ENCODE data around the gene CLCNKA.
"Not testable (repeated sequence)": the region's sequence is repeated elsewhere in the genome, so short reads cannot be mapped to it uniquely, and the experiment has no call there.

CLCNKA gene

DNA sequence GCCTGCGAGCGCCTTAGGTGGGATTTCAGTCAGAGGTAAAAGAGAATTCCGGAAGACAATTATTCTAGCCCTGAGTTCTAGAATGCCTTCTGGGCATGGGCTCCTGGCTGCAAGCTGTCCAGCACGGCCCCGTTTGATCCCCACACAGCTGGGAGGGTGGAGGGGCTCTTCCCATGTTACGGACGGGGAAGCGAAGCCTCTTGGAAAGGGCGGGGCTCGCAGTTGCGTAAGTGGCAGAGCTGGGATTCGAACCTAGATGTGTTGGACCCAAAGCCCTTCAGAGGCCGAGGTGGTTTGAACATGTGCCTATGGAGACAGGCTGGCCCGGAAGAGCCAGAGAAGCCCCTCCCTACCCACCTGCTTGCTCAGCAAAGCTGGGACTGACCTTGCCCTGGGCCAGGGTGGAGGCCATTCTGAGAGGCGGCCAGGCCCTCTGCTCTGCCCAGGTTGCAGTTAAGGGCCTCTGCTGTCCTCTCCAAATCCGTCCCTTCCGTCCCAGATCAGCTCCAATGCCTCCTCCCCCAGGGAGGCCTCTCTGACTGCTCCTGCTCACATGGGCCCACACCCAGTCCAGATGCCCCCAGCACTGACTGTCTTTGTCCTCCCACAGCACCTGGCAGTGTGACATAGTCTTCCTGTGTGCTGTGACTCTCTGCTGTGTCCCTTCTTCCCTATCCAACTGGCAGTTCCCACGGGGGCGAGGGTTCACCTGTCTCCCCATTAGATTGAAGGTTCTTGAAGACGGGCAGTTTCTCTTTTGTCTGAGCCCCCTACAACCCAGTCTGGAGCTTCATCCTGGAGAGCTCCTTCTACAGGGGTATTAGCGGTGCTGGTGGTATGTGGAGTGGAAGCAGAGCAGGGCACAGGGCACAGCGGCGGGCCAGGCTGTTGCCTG is 2.8 kb upstream of the CLCNKA start:
- DNase-seq: no peak

DNA sequence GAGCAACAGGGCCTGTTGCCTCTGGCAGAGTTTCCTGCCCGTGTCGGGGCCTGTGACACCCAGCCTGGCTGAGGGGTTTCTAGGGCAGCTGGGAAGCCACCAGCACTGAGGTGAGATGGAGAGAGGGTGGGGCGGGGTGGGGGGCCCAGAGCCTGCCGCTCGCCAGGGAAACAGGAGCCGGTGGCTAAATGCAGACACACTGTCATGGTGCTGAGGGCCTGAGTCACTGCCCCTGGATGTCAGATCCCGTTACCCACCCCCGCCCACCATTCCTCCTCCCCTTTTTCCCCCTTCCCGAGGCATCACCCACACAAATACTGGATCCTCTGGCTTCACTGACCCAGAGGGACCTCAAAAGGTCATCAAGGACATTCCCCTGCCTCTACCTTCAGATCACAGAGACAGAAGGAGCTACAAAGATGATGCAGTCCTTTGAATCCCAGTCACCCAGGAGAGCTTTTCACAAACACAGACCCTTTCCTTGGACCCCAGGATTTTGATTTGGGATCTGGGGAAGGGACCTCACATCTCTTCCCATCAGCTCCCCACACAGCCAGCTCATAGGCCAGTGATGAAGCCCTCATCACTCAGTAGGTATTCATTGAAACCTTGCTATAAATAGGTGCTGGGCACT is 2.1 kb upstream of the CLCNKA start:
- no peak for DNase-seq

DNA sequence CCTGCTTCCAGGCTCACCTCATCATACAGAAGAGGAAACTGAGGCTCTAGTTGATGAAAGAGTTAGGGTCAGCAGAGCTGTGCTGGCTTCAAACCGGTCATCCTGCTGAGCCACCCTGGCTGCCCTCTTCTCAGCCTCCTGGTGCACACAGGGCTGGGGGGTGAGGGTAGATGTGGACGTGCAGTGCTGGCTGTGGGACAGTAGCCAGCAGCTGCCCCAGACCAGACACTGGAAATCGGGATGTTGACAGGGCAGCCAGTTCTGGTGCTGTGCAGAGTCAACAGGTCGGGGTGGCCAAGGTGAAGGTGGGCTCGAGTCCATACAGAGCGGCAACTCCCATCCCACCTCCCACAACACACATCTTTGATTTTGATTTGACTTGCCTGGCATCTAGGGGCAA is 1.5 kb upstream of the CLCNKA start:
- DNase-seq: no peak

DNA sequence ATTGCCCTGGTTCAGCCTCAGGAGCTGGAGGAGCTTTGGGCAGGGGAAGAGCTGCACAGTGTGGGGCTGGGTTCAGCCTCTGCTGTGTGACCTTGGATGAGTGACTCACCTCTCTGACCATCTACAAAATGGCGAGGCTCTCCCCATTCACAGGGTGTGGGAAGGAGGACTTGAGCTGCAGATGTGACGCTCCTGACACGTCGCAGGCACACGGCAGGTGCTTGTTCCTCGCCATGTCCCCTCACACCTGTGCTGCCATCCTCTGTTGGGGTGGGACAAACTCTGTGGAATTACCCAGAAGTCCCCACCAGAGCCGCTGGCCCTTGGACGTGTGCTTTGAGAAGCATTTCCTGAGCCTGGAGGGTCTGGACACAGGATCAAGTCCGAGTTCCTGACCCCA is 958 bp upstream of the CLCNKA start:
- not testable (repeated sequence) for DNase-seq

DNA sequence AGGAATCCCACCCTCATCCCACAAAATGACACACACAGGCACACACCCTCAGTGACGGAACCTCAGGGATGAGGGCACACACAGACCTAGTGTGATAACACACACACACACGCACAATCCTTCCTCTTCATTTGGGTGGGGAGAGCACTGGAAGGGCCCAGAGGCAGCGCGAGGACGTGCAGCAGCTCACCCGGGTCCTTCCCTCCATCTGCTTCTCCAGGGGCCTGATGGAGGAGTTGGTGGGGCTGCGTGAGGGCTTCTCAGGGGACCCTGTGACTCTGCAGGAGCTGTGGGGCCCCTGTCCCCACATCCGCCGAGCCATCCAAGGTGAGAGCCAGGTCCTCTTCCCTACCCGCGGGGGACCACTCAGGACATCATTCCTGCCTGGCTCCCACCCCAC is 557 bp downstream of the CLCNKA start:
- DNase-seq: no peak

DNA sequence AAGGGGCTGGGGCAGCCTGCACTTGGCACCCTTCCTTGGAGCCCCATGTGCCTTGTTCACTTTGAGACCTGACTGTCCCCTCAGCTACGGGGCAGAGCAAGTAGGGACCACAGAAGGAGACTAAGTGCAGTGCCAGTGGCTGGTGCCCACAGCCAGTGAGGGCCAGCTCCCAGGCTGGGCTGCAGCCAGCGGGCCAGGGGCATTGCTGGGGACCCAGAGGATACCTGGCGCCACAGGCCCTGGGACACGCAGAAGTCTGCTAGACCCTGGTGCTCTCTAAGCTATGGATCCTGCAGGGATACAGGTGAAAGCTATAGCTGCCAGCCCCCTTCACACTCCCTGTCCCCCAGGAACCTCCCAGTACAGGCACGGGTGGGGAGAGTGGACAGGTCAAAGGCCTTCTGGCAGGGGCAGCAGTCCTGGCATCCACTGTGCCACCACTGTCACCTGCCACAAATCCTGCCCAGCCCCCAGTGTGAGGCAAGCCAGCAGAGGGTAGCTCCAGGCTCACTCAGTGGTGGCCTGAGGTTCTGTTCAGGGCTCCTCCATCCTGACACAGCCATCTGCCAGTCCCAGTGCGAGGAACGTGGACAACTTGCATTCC is 1.3 kb downstream of the CLCNKA start:
- no peak for DNase-seq

DNA sequence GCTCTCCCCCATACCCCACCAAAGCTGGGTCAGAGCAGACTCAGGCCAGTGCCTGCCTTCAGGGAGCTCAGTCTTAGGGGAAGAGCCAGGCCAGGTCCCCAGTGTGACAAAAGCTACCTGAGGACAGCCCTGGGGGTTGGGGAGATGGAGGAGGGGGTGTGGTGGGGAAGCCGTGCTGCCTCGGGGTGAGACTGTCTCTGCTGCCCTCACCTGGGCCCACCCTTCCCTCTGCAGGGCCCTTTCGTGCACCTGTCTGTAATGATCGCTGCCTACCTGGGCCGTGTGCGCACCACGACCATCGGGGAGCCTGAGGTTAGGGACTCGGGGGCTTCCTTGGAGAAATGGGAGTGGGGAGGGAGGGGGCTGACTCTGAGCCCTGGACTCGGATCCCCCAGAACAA is 4.5 kb downstream of the CLCNKA start:
- DNase-seq: not testable (repeated sequence)

DNA sequence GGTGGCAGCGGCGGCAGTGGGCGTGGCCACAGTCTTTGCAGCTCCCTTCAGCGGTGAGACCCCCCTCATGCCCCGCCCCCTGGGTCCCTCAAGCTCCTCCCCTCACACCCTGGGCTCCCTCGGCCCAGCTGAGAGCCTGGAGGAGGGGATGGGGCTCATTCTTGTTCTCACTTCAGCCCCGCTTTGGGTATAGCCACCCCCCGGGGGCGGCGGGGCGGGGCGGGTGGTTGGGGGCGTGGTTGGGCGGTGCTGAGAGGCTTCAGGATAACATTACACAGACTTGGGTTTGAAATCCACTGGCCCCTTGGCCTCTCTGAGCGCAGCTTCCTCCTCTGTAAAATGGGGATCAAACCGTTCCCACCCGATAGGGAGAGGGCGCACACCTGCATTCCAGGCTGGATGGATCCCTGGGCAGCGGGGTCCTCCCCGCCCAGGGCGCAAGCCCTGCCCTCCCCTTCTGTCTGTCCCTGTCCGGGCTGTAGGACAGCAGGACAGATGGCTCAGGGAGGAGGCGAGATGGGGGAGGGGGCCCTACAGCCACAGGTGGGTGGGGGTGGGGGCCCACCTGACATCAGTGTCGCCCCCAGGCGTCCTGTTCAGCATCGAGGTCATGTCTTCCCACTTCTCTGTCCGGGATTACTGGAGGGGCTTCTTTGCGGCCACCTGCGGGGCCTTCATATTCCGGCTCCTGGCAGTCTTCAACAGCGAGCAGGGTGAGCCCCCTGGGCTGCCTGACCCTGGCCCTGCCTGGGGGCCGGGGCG is 5.1 kb downstream of the CLCNKA start:
- peak; percentile 56 for DNase-seq

DNA sequence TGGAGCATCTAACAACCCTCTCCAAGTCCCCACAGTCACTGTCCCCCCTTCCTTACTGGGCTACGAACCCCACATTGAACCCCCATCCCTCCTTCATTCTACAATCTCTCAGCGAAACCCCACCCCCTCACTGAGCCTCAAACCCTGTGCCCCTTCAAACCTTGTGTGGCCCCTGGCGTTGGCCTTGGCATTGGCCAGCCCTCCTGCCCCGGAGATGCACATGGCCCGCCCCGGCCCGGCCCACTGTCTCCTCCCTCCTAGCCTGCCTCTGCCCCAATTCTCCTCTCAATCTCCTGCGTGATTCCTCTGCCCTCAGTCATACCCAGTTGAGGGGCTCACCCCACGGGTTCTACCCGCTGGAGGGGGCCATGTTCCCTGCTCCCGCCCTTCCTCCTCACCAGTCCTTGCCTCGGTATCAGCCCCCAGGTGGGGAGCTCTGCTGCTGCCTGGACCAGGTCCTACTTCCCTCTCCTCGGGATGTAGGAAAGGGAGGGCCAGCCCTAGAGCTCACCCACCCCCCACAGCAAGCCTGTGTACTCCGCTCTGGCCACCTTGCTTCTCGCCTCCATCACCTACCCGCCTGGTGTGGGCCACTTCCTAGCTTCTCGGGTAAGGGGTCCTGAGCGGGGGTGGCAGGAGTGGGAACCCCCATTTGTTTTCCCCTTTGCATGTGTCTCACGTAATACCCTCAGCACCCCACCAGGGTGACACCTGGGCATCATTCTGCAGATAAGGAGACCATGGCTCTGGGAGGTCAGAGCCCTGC is 6.6 kb downstream of the CLCNKA start:
- DNase-seq: no peak

DNA sequence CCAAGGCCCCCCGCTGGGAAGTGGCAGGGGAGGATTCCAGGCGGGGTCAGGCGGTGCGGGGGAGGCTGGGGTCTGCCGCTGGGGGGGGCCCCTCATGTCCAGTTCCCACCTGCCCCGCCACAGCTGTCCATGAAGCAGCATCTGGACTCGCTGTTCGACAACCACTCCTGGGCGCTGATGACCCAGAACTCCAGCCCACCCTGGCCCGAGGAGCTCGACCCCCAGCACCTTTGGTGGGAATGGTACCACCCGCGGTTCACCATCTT is 7.1 kb downstream of the CLCNKA start:
- not testable (repeated sequence) for DNase-seq

DNA sequence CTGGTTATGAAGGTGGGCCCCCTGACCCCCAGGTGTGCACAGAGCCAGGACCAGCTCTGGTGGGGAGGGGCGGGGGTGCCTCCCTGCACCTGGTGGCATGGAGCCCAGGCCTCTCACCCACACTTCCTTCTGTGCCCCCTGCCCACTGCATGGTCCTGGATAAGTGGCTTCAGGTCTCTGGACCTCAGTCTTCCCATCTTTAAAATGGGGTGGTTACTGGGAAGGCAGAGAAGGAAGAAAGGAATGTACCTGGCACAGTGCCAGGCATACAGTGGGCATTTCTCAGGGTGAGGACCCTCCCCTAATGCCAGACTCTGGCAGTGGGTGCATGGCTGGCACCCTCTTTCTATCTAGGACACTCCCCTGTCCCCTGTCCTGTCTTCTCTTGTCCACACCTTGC is 7.5 kb downstream of the CLCNKA start:
- DNase-seq: no peak

DNA sequence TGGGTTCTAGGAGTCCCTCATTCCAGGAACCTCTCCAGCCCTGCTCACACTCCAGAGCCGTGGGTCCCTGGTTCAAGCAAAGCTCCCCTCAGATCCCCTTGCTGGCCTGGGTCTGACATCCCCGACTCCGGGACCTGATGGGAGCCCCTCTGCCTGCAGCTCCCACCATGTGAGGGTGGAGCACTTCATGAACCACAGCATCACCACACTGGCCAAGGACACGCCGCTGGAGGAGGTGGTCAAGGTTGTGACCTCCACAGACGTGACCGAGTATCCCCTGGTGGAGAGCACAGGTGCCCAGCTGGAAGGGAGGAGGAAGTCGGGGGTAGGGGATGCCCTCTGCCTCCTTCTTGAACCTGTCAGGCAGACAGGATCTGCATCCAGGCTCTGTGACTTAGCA is 9.7 kb downstream of the CLCNKA start:
- DNase-seq: no peak

DNA sequence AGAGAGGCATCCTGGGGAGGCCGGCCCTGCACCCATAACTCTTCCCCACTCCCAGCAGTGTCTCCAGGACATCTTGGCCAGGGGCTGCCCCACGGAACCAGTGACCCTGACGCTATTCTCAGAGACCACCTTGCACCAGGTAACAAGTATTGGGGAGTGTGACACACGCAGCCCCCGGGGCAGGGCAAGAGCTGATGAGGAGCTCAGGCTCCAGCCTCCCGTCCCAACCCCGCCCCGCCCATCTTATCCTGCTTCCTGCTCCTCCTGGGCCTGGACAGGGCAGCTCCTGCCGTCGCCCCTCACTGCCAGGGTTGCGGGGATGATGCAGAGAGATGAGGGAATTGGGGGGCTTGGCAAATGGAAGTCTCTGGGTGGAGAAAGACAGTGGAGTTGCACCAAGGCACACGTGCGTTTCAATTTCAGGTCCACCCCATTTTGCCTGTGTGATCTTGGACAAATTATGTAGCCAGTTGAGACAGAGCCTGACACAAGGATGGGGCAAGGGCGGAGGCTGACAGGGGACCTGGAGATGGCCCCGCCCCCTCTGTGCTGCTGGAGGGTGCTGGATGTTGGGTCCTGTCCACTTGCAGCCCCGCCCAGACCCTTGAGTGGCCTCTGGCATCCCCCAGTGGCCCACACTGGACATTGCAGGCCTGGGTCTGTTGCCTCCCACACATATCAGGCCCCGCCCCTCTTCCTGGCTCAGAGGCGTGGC is 10.7 kb downstream of the CLCNKA start:
- DNase-seq: peak; percentile 78

DNA sequence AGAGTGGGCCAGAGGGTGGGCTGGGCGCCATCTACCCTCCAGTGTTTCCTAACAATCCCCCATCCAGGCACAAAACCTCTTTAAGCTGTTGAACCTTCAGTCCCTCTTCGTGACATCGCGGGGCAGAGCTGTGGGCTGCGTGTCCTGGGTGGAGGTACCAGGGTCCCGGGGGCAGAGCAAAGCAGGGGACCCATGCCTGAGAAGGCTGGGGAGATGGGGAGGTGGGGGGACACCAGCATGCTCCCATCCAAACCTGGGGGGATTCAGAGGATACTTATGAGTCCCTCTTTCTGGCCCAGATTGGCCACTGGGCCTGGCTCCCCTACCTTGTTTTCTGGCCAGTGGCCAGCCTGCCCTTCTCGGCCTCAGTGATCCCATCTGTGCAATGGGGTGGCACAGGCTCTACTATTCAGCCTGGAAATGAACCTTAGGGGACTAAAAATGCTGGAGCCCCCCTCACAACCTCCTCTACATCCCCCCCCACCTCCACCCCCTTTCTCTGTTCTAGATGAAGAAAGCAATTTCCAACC is 11.3 kb downstream of the CLCNKA start:
- not testable (repeated sequence) for DNase-seq

DNA sequence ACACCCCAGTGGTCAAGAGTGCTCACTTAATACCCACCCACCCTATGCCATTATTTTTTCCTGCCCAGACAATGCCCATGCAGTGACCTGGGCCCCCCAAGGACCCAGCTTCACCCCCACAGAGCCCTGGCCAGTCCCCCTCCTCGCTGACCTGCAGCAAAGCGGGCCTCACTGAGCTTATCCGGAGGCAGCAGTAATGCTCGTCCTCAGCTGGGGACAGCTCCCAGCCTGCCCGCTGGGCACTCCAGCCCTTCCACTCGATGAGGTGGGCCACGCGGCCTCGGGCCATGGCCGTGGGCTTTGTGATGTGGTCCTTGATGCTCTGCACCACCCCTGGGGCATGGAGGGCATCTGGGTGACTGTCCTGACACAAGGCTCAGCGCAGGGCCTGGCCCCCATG is 14.6 kb downstream of the CLCNKA start:
- not testable (repeated sequence) for DNase-seq

DNA sequence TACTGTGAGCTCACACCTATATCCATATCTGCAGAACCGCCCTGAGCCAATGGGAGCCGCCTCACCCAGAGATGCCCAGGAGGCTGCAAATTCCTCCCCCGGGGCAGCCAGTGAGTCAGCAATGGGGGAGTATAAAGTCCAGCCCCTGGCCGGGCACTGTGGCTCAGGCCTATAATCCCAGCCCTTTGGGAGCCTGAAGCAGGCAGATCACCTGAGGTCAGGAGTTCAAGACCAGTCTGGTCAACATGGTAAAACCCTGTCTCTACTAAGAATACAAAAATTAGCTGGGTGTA is 16.7 kb downstream of the CLCNKA start:
- DNase-seq: no peak

DNA sequence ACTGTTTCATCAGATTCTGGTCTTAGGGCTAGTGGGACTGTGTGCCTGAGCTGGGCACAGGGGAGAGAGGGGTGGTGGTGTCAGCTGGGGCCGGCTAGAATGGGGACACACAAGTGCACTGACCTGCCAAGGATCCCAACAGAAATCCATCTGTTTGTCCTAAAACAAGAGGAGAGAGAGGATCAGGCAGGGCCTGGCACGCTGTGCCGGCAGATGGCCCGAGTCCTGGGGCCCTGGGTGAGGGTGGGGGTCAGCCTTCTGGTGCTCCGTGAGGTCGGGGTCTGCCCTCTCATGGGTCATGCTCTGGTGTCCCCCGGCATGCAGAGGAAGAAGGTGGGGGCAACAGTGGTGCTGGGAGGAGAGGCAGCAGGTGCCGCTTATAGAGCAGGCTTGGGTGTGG is 18.0 kb downstream of the CLCNKA start:
- DNase-seq: not testable (repeated sequence)

DNA sequence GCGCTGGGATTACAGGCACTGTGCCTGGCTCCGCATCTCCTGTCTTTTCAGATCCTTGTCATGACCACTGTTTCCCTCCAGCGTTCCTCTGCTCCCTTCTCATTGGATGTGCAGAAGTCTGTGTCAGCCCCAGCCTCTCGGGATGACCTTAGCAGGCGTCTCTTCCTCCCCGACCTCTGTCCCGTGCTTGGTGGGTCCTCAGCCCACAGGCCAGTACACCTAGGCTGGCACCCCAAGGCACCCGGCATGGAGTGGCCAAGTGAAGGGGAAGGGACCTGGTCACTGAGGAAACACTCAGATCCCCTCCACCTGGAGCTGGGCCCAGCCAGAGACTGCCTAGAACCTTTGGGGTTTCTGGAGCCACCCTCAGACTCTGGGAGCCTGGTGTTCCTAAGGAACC is 19.4 kb downstream of the CLCNKA start:
- DNase-seq: no peak

DNA sequence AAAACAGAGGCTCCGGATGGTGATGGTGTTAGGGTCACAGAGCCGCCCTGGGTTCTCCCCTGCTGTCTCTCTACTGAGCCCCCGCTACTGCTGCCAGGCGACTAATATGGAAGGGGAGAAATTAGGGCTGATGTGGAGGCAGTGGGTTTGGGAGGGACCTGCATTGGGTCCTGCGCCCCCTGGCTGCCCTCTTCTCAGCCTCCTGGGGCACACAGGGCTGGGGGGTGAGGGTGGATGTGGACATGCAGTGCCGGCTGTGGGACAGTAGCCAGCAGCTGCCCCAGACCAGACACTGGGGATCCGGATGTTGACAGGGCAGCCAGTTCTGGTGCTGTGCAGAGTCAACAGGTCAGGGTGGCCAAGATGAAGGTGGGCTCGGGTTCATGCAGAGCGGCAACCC is 20.3 kb downstream of the CLCNKA start:
- DNase-seq: no peak

DNA sequence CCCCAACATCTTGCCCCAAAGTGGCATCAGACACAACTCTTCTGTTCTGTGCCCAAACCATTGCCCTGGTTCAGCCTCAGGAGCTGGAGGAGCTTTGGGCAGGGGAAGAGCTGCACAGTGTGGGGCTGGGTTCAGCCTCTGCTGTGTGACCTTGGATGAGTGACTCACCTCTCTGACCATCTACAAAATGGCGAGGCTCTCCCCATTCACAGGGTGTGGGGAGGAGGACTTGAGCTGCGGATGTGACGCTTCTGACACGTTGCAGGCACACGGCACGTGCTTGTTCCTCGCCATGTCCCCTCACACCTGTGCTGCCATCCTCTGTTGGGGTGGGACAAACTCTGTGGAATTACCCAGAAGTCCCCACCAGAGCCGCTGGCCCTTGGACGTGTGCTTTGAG is 20.8 kb downstream of the CLCNKA start:
- DNase-seq: not testable (repeated sequence)

DNA sequence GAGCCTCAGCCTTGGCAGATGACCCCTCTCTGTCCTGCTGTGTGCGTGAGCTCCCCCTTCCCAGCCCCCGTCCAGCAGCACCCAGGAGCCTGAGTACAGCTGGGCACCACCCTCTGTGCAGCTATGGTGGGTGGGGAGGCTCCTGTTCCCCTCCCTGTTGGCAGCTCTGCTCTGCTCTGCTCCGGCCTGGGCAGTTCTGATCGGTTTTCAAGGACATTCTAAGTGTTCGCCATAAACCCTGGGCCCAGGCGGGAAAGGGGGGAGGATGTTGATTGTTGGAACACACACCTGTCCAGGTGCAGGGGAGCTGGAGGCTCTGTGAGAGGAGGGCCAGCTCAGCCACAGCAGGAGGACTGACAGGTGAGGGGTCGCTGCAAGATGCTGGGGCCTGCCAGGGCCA is 21.7 kb downstream of the CLCNKA start, which contains the start of gene CLCNKB:
CLCNKB (plus strand) TSS at position 262 of the 400 bp plus-strand sequence. CDS start 711 bp downstream, outside the sequence.
- DNase-seq: no peak

DNA sequence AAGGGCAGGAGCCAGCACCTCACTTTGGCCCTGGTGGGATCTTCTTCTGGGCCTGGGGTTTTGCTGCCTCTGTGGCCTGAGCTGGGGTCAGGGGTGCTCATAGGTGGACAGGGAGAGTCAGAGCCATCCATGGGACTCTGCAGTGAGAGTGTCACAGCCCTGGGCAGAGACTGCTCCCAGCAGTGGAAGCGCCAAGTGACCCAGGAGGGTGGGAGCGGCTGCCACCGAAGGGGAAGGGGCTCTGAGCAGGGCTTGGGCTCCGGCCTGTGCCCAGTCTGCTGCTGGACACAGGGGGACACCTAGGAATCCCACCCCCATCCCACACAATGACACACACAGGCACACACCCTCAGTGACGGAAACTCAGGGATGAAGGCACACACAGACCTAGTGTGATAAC is 22.1 kb downstream of the CLCNKA start:
- DNase-seq: no peak

All from NCI-H69 (cell line).